GM19035 (cell line): Measurements from ENCODE around the gene TRPM4.
"Not testable (repeated sequence)": the region's sequence is repeated elsewhere in the genome, so short reads cannot be mapped to it uniquely, and the experiment has no call there.

Source experiments
- ATAC-seq: cut with Tn5 transposase; IDR thresholded peaks from one replicate; pipeline ENCODE4 v1.9.1; 2021; ENCODE audit not compliant: unreplicated experiment

TRPM4 gene

GRCh38 chr19:49186108-49186507 is 28.5 kb downstream of the TRPM4 start:
- no peak for ATAC-seq

- ATAC-seq: no peak
These were observed 31.1 kb downstream of the TRPM4 start for GRCh38 chr19:49188626-49189200.

- no peak for ATAC-seq
These were observed 31.7 kb downstream of the TRPM4 start for GRCh38 chr19:49189259-49189658.

GRCh38 chr19:49190781-49191180 is 33.2 kb downstream of the TRPM4 start:
- no peak for ATAC-seq

GRCh38 chr19:49193822-49194394 is 36.3 kb downstream of the TRPM4 start:
- no peak for ATAC-seq

GRCh38 chr19:49194408-49194807 is 36.8 kb downstream of the TRPM4 start:
- no peak for ATAC-seq

- ATAC-seq: no peak
These were observed 39.1 kb downstream of the TRPM4 start for GRCh38 chr19:49196527-49197240.

- ATAC-seq: no peak
These were observed 42.8 kb downstream of the TRPM4 start for GRCh38 chr19:49200238-49200862.

- no peak for ATAC-seq
These were observed 43.5 kb downstream of the TRPM4 start for GRCh38 chr19:49201042-49201441.

- no peak for ATAC-seq
These were observed 47.5 kb downstream of the TRPM4 start for GRCh38 chr19:49205114-49205513.

GRCh38 chr19:49209502-49209901 is 51.9 kb downstream of the TRPM4 start:
- not testable (repeated sequence) for ATAC-seq

- no peak for ATAC-seq
These were observed 52.7 kb downstream of the TRPM4 start for GRCh38 chr19:49210108-49210900.

GRCh38 chr19:49210901-49211451 is 53.4 kb downstream of the TRPM4 start:
- no peak for ATAC-seq

GRCh38 chr19:49212016-49212701 is 54.6 kb downstream of the TRPM4 start:
- ATAC-seq: no peak

GRCh38 chr19:49213791-49214190 is 56.2 kb downstream of the TRPM4 start:
- ATAC-seq: no peak

GRCh38 chr19:49214701-49215100 is 57.1 kb downstream of the TRPM4 start:
- ATAC-seq: no peak

- no peak for ATAC-seq
These were observed 58.5 kb downstream of the TRPM4 start for GRCh38 chr19:49216071-49216470.

- no peak for ATAC-seq
These were observed 59.8 kb downstream of the TRPM4 start for GRCh38 chr19:49217382-49217781.

GRCh38 chr19:49222011-49222410 is 64.4 kb downstream of the TRPM4 start:
- no peak for ATAC-seq

GRCh38 chr19:49222528-49222927 is 64.9 kb downstream of the TRPM4 start:
- ATAC-seq: no peak
